Stimulated activated CD8-positive, alpha-beta memory T cell treated with anti-CD3 and anti-CD28 coated beads, Interleukin-12 subunit alpha, Interleukin-12 subunit beta, amount 100 ng/mL, for 4 hours (primary cell): ENCODE results near the gene AICDA.
"Not testable (repeated sequence)": the region's sequence is repeated elsewhere in the genome, so short reads cannot be mapped to it uniquely, and the experiment has no call there.

Experiments
- DNase-seq: peaks from one replicate; pipeline ENCODE4 v3.0.0-alpha.2; 2020; ENCODE audit warnings: low read depth

The AICDA gene

GRCh38 chr12:8609061-8609570 is 3.5 kb downstream of the AICDA start:
- no peak for DNase-seq

- no peak for DNase-seq
Observed at GRCh38 chr12:8606890-8607289, 5.8 kb downstream of the AICDA start.

GRCh38 chr12:8605057-8605456 is 7.6 kb downstream of the AICDA start:
- no peak for DNase-seq

DNA sequence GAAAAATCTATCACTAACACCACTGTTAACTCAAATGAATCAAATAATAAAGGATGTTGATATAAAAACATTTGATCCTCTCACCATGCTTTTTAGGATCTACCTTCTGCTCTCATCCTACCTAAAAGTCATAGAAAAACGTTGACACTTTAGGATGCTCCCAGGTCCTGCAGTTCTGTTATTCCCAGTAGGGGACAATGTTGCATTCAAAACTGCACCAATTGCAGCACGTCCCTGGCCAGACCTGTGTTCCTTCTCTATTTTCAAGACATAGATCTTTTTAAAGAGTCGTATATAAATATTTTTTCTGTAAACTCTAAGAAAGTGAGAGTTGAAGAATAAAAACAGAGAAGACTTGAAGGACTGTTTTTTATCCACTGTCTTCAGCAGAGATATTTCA is 8.8 kb downstream of the AICDA start:
- no peak for DNase-seq

DNA sequence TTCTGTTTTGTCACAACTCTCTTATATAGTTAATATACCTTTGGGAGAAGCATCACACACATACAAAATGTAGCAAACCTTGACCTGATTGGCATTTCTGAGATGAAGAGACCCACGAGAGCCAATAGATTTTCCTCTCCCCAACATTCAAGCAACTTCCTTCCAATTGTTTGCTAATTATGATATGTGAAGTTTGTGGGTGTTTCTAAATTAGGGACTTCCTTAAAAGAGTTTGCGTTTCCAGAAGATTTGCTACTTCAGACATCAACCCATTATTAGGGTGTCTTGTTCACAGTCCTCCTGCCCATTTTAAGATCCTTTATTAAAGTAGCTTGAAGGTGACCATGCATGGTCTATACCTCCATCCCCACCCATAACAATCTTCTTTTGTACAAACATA is 9.4 kb downstream of the AICDA start:
- DNase-seq: no peak

GRCh38 chr12:8596561-8596960 is 16.1 kb downstream of the AICDA start:
- DNase-seq: no peak

- no peak for DNase-seq
Observed at GRCh38 chr12:8594072-8594471, 18.6 kb downstream of the AICDA start.

GRCh38 chr12:8593246-8593645 is 19.4 kb downstream of the AICDA start:
- no peak for DNase-seq

DNA sequence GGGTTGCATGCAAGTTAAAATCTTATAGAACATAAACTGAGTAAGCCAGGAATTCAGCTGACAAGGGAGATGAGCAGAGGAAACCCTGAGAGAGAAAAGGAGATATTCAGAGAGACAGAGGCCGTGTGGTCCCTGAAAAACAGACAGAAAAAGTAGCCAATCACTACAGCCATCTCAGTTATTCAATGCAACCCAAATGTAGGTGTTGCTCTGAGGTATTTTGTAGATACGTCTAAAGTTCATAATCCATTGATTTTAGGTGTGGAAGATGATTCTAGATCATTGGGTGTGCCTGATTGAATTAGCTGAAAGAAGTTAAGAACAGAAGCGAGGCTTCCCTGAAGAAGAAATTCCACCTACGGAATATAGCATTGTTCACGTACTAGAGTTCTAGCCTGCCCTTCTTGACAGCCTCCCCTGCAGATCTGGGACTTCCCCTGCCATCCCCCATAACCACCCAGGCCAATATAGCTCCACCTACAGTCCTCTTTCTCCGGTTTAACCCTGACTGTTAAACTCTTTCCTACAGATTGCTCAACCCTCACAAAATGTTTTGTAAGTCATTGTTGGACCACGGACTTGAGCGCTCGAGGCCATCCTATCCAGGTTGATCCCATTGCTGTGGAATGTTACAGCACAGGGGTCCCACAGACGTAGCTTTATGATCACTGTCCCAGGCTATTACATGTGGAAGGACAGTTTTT is 21.7 kb downstream of the AICDA start:
- no peak for DNase-seq

- DNase-seq: no peak
Observed at GRCh38 chr12:8589679-8590078, 23.0 kb downstream of the AICDA start.

DNA sequence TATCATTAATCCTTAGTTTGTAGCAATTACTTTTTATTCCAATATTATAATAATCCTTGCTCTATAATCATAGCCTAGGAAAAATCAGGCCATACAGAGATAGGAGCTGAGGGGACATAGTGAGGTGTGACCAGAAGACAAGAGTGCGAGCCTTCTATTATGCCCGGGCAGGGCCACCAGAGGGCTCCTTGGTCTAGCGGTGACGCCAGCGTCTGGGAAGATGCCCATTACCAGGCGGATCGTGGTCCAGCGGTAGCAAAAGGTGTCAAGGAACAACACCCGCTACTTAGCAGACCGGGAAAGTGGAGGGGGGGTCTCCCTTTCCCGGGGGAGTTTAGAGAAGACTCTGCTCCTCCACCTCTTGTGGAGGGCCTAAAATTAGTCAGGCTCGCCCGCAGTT is 28.2 kb downstream of the AICDA start:
- not testable (repeated sequence) for DNase-seq

GRCh38 chr12:8584004-8584403 is 28.7 kb downstream of the AICDA start:
- DNase-seq: no peak

- DNase-seq: no peak
Observed at GRCh38 chr12:8581098-8581784, 31.4 kb downstream of the AICDA start.

DNA sequence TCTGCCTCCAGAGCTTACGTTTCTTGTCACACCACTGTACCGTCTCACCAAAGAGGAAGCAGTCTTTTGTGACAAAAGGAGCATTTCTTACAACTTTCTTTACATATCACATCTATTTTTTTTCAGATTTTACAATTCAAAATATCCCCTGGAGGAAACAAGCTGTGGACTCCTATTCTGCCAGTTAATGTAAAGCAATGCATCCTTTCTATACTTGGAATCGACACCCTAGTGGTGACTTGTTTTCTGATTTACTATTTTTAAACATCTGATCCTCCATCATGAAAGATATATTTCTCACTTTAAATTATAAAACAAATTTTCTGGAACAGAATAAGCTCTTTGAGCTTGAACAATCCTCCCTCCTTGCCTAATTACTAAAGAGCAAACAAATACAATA is 34.8 kb downstream of the AICDA start:
- no peak for DNase-seq

DNA sequence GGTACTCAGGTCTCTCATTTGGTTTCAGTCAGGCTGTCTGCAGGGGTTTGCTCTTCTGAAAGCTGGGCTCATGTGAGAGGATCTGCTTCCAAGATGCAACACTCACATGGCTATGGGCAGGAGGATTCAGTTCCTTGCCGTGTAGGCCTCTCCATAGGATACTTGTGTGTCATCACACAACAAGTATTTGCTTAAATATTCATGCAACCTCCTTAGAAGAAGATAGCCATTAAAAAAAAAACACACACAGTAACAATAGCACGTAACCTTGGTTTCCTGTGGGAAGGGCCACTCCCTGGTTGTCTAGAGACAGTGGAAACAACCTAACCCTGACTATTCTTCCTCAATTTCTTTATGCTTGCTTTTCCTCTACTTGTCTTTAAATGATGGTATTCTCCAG is 40.2 kb downstream of the AICDA start:
- no peak for DNase-seq

GRCh38 chr12:8566525-8566924 is 46.1 kb downstream of the AICDA start:
- no peak for DNase-seq

- not testable (repeated sequence) for DNase-seq
Observed at GRCh38 chr12:8566052-8566451, 46.6 kb downstream of the AICDA start.

DNA sequence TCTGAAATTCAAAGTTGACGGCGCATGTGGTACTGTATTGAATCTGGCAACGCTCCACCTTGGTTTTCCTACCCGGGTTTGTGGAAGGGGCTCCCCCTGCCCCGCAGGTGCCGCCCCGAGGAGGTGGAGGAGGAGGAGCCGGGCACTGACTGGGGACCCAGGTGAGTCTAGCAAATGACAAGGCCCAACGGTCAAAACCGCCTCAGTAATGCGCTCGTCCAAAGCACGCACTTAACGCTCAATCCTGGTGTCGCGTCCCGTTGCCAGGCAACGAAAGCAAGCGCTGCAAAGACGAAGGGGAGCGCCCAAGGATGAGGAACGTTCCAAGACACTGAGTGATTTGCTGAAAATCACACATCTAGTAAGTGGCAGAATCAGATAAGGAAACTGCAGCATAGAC is 48.0 kb downstream of the AICDA start:
- DNase-seq: no peak

- DNase-seq: no peak
Observed at GRCh38 chr12:8563356-8563755, 49.3 kb downstream of the AICDA start.

DNA sequence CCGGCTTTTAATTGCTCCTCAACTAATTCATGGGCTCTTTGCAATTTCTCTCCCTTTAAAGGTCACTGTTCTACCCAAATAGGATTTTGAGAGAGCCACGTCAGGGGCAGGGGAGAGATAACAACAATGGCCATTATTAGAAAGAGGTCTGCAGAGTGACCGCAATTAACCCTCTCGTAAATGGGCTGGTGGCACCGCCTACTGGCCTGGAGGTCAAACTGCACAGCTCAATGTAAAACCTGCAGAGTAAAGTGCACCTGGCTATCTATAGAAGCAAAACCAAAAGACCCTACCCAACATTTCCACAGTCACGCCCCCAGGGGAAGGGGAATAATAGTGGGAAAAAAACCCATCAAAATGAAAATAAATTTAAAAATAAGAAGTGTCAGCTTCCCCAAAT is 50.3 kb downstream of the AICDA start:
- DNase-seq: no peak

DNA sequence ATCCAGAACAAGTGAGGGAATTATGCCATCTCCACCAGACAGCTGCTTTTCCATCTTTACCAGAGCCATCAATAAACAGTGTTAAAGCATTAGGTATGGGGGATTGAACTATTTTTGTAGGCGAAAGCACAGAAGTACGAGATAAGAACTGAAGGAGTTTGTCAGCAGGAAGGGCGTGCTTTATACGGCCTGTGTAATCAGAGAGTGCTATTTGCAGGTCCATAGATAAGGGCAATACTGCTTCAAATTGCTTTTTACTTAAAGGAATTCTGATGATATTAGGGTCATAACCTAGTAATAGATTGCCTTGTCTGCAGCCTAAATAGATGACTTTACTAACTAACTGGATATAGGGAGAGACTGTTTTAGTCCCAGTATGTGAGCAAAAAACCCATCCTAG is 51.6 kb downstream of the AICDA start:
- DNase-seq: no peak

DNA sequence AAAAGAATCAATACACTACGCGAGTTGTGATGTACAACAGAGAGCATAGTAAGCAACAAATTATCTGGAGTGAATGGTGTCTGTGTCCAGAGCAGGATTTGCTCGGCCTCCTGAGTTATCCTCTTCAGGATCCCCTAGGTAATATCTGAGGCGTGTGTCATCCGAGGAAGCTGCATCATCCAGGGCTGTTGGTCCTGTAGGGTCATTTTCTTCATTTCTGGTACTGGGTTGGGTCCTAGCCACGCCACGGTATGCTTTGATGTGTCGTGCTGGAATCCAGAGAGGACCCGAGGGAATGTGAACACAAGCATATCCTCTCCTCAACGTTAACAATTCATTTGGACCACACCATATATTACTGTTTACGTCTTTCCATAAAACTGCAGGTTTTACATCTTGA is 53.0 kb downstream of the AICDA start:
- DNase-seq: no peak

DNA sequence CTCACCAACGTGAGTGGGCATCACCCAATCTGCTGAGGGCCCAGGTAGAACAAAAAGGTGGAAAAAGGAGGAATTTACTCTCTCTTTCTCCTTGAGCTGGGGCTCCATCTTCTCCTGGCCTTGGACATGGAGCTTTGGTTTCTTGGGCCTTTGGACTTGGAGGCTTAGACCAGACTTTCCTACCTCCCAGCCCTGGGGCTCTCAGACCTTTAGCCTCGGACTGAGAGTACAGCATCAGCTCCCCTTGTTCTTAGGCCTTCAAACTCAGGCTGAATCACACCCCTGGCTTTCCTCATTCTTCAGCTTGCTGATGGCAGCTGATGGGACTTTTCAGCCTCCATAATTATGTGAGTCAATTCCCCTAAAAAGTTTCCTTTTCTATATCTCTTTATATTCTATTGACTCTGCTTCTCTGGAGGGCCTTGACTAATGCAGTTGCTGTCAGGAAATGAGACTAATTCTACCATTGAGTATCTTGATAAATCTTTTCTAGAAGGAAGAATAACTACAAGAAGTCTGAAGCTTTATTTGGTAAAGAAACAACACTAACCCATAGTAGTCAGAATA is 56.0 kb downstream of the AICDA start:
- DNase-seq: no peak
